ENCODE data around the gene CHRDL2. TPM values are rescaled to one million over a fixed set of nuclear protein-coding genes. Genes with fewer than 3 reads are reported as not detected.

The CHRDL2 gene
- total and polyA plus RNA-seq, 4 donors, result 0.23 to 14.5 (median 4.1) TPM; not detected in 1

DNA sequence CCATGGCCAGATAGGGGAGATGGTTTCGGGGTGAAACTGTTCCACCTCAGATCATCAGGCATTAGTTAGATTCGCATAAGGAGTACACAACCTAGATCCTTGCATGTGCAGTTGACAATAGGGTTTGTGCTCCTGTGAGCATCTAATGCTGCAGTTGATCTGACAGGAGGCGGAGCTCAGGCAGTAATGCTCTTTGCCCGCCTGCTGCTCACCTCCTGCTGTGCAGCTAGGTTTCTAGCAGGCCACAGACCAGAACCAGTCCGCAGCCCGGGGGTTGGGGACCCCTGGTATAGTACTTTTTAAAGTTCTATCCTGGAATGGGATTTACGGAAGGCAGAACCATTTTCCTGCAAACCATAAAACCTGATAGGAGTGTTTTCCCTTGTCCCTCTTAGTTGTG lies 84.3 kb downstream of the CHRDL2 start:
- Histone ChIP-seq H3K9me3 (ENCODE audit: control insufficient read depth, low read length) (no peaks in the 10 kb centered on the region), H3K27ac (ENCODE audit: low read depth in 1 of 2, low read length in 2 of 2) (no peak overlapping the region), H3K4me1 (ENCODE audit: control insufficient read depth in 1 of 2, insufficient read depth in 2 of 2, low read length in 2 of 2) (no peaks in the 10 kb centered on the region), H3K27me3 (ENCODE audit: control insufficient read depth in 1 of 2, insufficient read depth in 2 of 2, low read length in 1 of 2) (no peaks in the 10 kb centered on the region), H3K36me3 (ENCODE audit: control insufficient read depth in 1 of 2, insufficient read depth in 2 of 2, low read length in 1 of 2) (peaks cover 0 to 7% of the 10 kb centered on the region in 2 donors), H3K4me3 (ENCODE audit: low read length in 2 of 2) (no peak overlapping the region)
- intact Hi-C loops (cut with DNase I), result no loop called here
- 94% methylated on average over 7 of the region's 7 CpGs for WGBS, 2 donors
- DNase-seq, result no peak
- no peak for ATAC-seq (ENCODE audit: low FRiP score)

Small RNA genes lying within 50 kb of the gene (microRNA-seq; reads per million reads assigned to microRNA genes)
- gene MIR4696, result 0 reads per million in 2 donors

Other genes starting within 250 kb of the CHRDL2 start
- 1 to 10 TPM; 1.0 to 1.8 TPM for gene LIPT2, start 237.7 kb downstream of the CHRDL2 start, total RNA-seq
- gene LIPT2, start 237.7 kb downstream of the CHRDL2 start, polyA plus RNA-seq, result under 1 TPM in 1 of 2 donors, not detected in 1; 0.95 TPM
- gene POLD3, start 138.8 kb downstream of the CHRDL2 start, total RNA-seq, result 10 to 100 TPM; 12.4 to 19.0 TPM
- gene POLD3, start 138.8 kb downstream of the CHRDL2 start, polyA plus RNA-seq, result 10 to 100 TPM in 1 of 2 donors, 1 to 10 TPM in 1; 3.9 to 10.4 TPM
- 10 to 100 TPM; 19.8 to 23.6 TPM for gene RNF169, start 17.4 kb upstream of the CHRDL2 start, total RNA-seq
- 1 to 10 TPM; 2.6 to 6.5 TPM for gene RNF169, start 17.4 kb upstream of the CHRDL2 start, polyA plus RNA-seq
- gene XRRA1, start 217.7 kb upstream of the CHRDL2 start, total RNA-seq, result 10 to 100 TPM; 14.9 to 23.4 TPM
- gene XRRA1, start 217.7 kb upstream of the CHRDL2 start, polyA plus RNA-seq, result 1 to 10 TPM; 2.0 to 2.5 TPM
- gene SPCS2, start 217.8 kb upstream of the CHRDL2 start, total RNA-seq, result 100 to 1,000 TPM; 126 to 134 TPM
- 100 to 1,000 TPM in 1 of 2 donors, 10 to 100 TPM in 1; 78.1 to 120 TPM for gene SPCS2, start 217.8 kb upstream of the CHRDL2 start, polyA plus RNA-seq